Stimulated activated CD8-positive, alpha-beta memory T cell treated with anti-CD3 and anti-CD28 coated beads, Interleukin-4, amount 100 ng/mL, for 24 hours (primary cell): ENCODE measurements around the gene IFI16.
"Not testable (repeated sequence)": the region's sequence is repeated elsewhere in the genome, so short reads cannot be mapped to it uniquely, and the experiment has no call there.

Experiments used
- DNase-seq: peaks from one replicate; pipeline ENCODE4 v3.0.0-alpha.2; 2020; ENCODE audit warnings: low read depth

IFI16 gene

DNA sequence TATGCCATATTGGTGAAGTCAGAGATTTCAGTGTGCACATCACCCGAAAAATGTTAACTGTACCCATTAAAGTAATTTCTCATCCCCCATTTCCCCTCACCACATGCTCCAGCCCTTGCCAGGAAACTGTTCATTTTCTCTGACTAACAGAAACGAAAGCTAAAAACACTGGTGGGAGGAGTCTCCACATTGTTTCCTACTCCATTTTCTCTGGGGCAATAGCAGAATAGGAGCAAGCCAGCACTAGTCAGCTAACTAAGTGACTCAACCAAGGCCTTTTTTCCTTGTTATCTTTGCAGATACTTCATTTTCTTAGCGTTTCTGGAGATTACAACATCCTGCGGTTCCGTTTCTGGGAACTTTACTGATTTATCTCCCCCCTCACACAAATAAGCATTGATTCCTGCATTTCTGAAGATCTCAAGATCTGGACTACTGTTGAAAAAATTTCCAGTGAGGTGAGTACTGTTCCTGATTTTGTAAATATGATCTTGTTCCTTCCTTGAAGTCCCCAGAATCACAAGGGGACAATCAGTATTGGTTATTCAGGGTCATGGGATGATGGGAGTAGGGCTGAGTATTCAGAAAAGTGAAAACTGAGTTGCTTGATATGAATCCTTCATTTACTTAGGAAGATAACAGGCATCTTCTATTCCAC is at the start of gene IFI16:
IFI16 (plus strand) TSS at position 204 of the 658 bp plus-strand sequence. CDS start 4,774 bp downstream, outside the sequence.
- DNase-seq = no peak

GRCh38 chr1:158961178-158961577 is 48.5 kb upstream of the IFI16 start:
- no peak for DNase-seq

DNA sequence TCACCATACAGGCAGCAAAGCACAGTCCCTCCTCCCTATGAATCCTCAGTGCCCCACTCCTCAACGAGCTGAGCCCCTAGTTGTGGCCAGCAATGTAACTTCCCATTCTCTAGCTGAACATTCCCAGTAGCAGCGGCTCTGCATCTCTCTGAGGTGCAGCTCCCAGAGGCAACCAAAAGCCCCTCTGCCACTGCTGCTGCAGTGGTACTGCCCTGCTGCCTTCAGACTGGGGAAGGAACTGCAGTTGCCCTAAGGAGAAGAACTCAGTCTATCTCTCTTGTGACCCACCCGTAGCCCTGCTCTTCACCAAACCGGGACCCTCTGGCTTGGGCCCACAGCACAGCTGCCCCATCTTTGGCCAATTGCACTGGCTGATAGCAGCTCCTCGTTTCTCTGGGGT is 46.7 kb upstream of the IFI16 start:
- no peak for DNase-seq

- DNase-seq = no peak
Measured at GRCh38 chr1:158969166-158969565, 40.5 kb upstream of the IFI16 start.

- DNase-seq = no peak
Measured at GRCh38 chr1:158969855-158970254, 39.9 kb upstream of the IFI16 start.

DNA sequence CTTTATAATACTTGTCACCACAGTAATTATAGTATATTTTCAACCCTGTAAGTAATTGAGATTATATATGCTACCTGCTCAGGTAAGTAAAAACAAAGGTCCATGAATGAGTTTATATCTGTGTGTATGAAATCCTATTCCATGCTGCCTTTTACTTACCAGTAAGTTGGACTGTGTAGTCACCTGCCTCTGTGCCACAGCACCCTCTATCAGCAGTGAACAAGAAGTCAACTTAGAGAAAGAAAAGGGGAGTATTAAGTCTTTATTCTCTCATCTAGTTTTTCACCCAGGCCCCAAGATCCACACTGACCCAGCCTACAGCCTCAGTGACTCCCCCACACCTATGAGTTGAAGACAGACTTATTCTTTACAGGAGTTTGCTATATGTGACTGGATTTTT is 36.9 kb upstream of the IFI16 start:
- DNase-seq = no peak

- no peak for DNase-seq
Measured at GRCh38 chr1:158976219-158976618, 33.5 kb upstream of the IFI16 start.

DNA sequence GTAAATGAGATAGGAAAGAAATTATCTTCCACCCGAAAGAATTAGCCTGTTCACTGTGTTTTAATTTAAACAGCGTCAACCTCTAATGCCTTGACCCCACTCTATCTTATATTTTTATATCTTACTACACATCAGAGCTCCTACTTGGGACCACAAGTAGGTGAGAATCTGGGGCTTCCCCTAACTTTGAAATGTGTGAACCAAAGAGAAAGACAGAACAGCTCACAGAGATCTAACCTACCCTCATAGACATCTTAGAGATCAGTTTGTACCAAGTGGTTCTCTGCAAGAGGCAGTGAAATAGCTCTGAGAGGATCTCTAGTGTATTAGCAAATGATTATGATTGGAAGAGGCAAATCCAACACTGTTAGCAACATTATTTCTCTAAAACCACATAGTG is 31.0 kb upstream of the IFI16 start:
- DNase-seq = no peak

- DNase-seq = no peak
Measured at GRCh38 chr1:158979229-158979628, 30.5 kb upstream of the IFI16 start.

GRCh38 chr1:158983235-158983634 is 26.5 kb upstream of the IFI16 start:
- no peak for DNase-seq

GRCh38 chr1:158984386-158984785 is 25.3 kb upstream of the IFI16 start:
- DNase-seq = no peak

GRCh38 chr1:158989424-158989823 is 20.3 kb upstream of the IFI16 start:
- DNase-seq = no peak

DNA sequence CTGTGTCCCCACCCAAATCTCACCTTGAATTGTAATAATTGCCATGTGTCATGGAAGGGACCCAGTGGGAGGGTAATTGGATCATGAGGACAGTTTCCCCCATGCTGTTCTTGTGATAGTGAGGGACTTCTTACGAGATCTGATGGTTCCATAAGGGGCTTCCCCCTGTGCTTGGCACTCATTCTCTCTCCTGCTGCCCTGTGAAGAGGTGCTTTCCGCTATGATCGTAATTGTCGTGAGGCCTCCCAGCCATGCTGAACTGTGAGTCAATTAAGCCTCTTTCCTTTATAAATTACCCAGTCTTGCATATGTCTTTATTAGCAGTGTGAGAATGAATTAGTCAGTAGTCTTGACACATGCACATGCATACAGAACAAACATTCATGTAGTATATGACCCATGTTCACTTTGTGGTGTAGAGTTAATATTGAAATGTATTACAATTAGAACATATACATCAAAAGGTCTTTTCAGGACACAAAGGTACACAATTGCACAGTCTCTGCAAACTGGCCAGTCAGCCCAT is 16.9 kb upstream of the IFI16 start:
- DNase-seq = no peak

DNA sequence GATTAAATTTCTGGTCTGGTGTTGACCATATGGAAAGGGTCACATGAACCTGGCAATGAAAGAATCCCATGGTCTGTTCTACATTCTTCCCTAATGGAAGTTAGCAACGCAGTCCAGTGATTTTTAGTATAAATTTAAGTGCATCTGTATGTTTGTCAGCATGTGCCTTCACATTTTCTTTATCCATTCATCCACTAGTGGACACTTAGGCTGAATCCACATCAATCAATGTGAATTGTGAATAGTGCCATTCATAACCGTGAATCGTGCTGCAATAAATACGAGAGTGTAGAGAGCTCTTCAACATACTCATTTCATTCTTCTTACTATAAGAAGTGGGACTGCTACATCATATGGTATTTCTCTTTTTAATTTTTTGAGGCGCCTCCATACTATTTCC is 12.7 kb upstream of the IFI16 start:
- DNase-seq = no peak

- DNase-seq = no peak
Measured at GRCh38 chr1:158998037-158998780, 11.5 kb upstream of the IFI16 start.

GRCh38 chr1:158998781-158999161 is 10.9 kb upstream of the IFI16 start:
- no peak for DNase-seq

DNA sequence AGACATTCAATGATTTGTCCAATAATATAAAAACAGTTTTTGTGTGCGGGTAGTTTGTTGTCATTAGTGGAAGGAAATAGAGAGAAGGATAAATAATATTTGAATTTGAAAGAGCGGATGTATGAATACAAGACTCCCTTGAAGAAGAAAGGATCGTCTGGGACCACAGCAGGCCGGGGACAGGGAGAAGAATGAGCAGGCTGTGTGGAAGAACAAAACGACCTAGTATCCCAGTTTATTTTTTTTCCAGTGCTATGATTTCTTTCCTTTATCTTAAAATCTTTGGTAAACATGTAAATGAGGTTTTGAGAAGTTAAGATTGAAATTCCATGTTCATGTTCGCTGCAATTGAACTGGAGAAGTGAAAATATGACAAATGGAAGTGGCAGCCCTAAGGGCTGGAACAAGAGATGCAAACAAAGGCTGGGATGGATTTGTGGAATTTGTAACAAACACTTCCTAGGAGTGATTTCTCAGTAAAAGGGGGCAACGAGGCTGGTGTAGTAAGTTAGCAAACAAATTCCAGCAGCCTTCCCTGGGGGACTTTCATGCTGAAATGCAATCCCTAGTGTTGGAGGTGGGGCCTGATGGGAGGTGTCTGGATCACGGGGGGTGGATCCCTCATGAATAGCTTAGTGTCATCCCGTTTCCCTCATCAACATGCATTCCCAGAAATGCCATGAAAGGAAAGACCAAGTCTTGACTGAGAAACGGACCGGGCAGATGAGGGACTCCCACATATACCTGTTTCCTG is 10.2 kb upstream of the IFI16 start:
- no peak for DNase-seq

- no peak for DNase-seq
Measured at GRCh38 chr1:159000070-159000409, 9.7 kb upstream of the IFI16 start.

DNA sequence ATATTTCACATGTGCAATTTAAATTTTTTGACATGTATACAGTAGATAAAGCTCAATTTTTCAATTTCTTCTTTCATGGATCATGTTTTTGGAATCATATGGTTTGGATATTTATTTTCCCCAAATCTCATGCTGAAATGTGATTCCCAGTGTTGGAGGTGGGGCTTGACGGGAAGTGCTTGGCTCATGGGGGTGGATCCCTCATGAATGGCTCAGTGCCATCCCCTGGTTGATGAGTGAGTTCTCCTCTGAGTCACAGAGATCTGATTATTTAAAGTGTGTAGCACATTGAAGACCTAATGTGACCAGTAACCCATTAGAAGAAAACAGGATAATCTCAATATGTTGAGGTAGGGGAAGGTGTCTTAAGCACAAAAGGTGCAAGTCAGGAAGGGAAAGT is 9.1 kb upstream of the IFI16 start:
- DNase-seq = no peak

GRCh38 chr1:159005161-159005560 is 4.5 kb upstream of the IFI16 start:
- no peak for DNase-seq

- no peak for DNase-seq
Measured at GRCh38 chr1:159005676-159006075, 4.0 kb upstream of the IFI16 start.

DNA sequence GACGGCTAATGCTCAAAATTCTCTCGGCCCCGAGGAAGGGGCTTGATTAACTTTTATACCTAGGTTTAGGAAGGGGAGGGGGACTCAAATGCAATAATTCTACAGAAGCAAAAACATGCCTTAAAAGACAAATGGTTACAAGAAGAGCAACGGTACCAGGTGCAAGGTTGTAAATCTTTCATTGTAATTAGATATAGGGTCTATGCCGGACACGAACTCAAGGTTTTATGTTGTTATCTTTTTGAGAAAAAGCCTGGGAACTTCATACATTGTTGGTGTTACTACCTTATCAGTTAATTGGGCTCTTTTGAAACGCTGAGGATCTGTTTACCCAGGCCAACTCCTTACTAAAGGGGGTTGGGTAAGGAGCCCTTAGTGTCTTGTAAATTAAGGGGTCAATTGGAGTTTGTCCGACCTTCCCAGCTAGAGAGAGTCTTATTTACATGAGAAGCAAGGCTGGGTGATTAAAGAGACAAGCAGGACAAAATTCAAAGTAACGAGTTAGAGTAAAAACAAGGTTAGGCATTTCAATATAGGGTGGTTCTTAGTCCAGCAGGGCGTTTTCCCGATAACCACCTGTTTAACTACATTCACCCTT is 3.4 kb upstream of the IFI16 start:
- not testable (repeated sequence) for DNase-seq

DNA sequence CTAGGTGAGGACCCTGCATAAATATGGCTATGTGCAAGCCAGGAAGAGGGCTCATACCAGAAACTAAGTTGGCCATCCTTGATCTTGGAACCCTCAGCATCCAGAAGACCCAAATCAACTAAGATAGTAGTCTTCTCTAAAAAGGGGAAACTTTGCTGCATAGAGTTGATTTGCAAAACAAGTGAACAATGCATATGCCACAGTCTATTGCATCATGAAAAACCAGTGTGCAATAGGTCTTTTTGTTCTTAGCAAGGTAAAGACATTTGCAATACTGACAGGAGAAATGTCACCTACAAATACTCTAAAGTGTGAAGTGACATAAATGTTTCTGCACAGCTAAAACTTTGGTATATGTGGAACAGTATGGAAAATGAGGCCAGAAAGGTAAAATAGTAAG is 2.0 kb upstream of the IFI16 start:
- no peak for DNase-seq
